ENCODE data around the gene MYRIP. TPM values are rescaled to one million over a fixed set of nuclear protein-coding genes. Genes with fewer than 3 reads are reported as not detected.
A peak's percentile ranks its signal among the peaks of the same experiment; 100 is the strongest.

Gene MYRIP
- total RNA-seq, 3 donors from 2014 or later = 2.3 to 4.8 (median 2.6) TPM

DNA sequence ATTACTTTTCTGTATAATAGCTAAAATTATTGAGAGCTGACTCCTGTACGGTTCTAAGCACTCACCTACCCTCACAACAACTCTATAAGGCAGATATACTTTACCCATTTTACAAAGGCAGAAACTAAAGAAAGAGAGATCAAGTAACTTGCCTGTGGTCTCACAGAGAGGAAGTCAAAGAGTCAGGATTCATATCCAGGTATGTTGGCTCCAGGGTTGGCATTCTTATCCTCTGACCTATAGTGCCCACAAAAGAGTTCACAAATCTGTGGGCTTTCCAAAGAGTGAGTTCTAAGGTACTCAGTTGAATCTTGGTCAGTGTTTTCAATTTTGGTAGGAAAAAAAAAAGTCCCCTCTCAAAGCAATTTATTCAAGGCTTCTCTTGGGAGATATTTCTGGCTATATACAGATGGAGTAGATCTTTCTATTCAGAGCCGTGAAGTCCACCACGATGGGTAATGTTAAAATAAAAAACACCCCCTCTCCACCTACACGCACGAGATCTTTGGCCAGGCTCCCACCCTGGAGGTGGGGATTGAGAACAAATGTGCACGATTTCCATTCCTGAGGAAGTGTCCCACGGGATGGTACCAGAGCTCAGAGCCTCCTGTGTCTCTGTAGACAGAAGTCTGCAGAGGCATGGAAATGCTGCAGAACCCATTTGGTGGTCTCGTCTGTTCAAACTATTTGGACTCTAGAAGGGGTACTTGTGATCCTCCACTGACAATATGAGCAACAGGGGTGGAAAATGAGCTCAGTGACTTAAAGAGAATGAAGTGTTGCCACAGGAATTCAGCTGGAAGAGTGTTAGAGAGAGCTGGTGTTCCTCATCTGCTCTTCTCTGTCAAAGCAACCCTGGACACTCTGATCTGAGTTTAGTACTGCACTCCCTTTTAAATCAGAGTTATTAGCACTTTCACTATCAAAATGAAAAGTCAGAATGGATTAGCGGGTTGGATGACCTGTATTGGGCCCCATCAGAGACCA, 288.0 kb downstream of the MYRIP start:
- H3K36me3 ChIP-seq = no peaks in the 10 kb centered on the region

DNA sequence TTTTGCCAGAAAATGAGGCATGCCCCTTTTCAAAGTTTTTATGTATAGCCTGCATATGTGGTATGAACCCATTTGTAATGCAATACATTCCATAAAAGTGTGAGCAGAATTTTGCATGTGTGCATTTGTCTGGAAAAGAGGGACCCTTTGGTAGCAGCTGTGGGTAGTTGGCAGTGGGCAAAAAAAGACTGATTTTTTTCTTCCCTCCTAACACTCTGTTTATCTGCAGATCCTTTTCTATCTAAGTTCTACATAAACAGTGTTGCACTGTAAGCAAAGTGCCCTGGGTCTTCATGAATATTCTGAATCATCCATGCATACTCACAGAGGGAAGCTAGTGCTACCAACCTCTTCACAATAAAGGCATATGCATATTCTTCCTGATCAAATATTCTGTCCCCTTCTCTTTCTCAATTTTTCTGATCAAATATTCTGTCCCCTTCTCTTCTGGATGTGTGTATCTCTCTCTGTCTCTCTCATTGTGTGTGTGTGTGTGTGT, 288.9 kb downstream of the MYRIP start:
- TF ChIP-seq POLR2A (IDR thresholded peaks at IDR 0.05) = no peak
- DNase-seq (ENCODE audit: low spot score in 2 of 2) = no peak
- H3K4me1 ChIP-seq = peaks cover 0 to 4% of the 10 kb centered on the region in 2 donors
- H3K27me3 ChIP-seq = no peaks in the 10 kb centered on the region
- H3K36me3 ChIP-seq = no peaks in the 10 kb centered on the region
- H3K27ac ChIP-seq = no peak overlapping the region
- peaks cover 0 to 8% of the 10 kb centered on the region in 2 donors for H3K9me3 ChIP-seq
- intact Hi-C loops (cut with DNase I; ENCODE audit: low total_unique reads) = no loop called here
- H3K4me3 ChIP-seq = no peak overlapping the region

More for the DNA sequence above, 288.0 kb downstream of the MYRIP start:
- Histone ChIP-seq H3K4me1 (peaks cover 0 to 4% of the 10 kb centered on the region in 2 donors), H3K9me3 (peaks cover 0 to 8% of the 10 kb centered on the region in 2 donors), H3K4me3 (no peak overlapping the region), H3K27ac (peak overlapping the region in 1 of 2 donors; percentile 17), H3K27me3 (no peaks in the 10 kb centered on the region)
- TF ChIP-seq, protein P1, sequence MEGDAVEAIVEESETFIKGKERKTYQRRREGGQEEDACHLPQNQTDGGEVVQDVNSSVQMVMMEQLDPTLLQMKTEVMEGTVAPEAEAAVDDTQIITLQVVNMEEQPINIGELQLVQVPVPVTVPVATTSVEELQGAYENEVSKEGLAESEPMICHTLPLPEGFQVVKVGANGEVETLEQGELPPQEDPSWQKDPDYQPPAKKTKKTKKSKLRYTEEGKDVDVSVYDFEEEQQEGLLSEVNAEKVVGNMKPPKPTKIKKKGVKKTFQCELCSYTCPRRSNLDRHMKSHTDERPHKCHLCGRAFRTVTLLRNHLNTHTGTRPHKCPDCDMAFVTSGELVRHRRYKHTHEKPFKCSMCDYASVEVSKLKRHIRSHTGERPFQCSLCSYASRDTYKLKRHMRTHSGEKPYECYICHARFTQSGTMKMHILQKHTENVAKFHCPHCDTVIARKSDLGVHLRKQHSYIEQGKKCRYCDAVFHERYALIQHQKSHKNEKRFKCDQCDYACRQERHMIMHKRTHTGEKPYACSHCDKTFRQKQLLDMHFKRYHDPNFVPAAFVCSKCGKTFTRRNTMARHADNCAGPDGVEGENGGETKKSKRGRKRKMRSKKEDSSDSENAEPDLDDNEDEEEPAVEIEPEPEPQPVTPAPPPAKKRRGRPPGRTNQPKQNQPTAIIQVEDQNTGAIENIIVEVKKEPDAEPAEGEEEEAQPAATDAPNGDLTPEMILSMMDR (IDR thresholded peaks at IDR 0.05) = no peak
- TF ChIP-seq POLR2A (IDR thresholded peaks at IDR 0.05) (no peak), POLR2AphosphoS5 (IDR thresholded peaks at IDR 0.05) (no peak)
- DNase-seq (ENCODE audit: low spot score in 2 of 2) = no peak
- intact Hi-C loops (cut with DNase I; ENCODE audit: low total_unique reads) = no loop called here

DNA sequence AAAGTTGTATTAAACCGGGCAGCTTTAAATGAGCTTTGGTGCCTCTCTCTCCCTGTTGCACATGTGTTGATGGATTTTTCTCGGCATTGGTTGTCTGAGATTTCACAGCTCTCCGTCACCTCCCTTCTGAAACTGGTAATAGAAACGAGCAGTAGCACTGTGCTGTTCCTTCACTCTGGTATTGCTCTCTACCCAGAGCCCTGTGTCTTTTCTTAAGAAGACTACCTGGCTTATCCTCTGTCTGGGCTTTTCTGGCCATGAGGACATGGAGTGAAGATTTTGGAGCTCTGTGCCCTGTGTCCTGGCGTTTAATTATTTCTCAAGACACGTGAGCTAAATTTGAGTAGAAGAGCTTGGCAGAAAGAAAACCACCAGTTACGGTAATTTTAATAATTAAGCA, 290.5 kb downstream of the MYRIP start:
- intact Hi-C loops (cut with DNase I; ENCODE audit: low total_unique reads) = no loop called here
- no peak for DNase-seq (ENCODE audit: low spot score in 2 of 2)

DNA sequence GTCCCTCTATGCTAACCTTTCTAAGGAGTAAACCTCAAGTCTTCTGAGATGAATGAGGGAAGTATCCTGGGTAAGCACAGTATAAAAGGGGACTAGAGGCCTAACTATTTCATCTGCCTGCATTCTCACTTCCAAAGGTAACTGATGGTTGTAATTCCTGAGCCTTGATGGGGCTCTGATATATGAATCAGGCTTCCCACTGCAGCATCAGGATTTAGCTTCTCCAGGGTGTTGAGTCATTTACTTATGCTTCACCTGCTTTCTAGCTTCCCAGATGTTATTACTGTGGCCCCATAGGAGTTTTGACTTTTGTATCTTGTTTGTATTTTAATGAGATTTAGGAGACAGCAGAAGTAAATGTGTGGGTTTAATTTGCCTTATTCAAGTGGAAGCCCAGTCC, 292.8 kb downstream of the MYRIP start:
- Histone ChIP-seq H3K36me3 (no peaks in the 10 kb centered on the region), H3K9me3 (peaks cover 0 to 8% of the 10 kb centered on the region in 2 donors), H3K27ac (no peak overlapping the region), H3K27me3 (no peaks in the 10 kb centered on the region), H3K4me3 (no peak overlapping the region), H3K4me1 (no peaks in the 10 kb centered on the region)
- no peak for DNase-seq (ENCODE audit: low spot score in 2 of 2)
- intact Hi-C loops (cut with DNase I; ENCODE audit: low total_unique reads) = no loop called here
- no peak for TF ChIP-seq POLR2AphosphoS5 (IDR thresholded peaks at IDR 0.05)
- TF ChIP-seq, protein P1 (IDR thresholded peaks at IDR 0.05) = no peak
- no peak for TF ChIP-seq POLR2A (IDR thresholded peaks at IDR 0.05)

More for the DNA sequence above, 290.5 kb downstream of the MYRIP start:
- no peak overlapping the region for H3K27ac ChIP-seq
- no peak overlapping the region for H3K4me3 ChIP-seq
- H3K9me3 ChIP-seq = peaks cover 0 to 8% of the 10 kb centered on the region in 2 donors
- H3K36me3 ChIP-seq = no peaks in the 10 kb centered on the region
- H3K4me1 ChIP-seq = peaks cover 0 to 4% of the 10 kb centered on the region in 2 donors
- no peaks in the 10 kb centered on the region for H3K27me3 ChIP-seq
- TF ChIP-seq POLR2AphosphoS5 (IDR thresholded peaks at IDR 0.05) (no peak), POLR2A (IDR thresholded peaks at IDR 0.05) (no peak)
- TF ChIP-seq, protein P1 (IDR thresholded peaks at IDR 0.05) = no peak

DNA sequence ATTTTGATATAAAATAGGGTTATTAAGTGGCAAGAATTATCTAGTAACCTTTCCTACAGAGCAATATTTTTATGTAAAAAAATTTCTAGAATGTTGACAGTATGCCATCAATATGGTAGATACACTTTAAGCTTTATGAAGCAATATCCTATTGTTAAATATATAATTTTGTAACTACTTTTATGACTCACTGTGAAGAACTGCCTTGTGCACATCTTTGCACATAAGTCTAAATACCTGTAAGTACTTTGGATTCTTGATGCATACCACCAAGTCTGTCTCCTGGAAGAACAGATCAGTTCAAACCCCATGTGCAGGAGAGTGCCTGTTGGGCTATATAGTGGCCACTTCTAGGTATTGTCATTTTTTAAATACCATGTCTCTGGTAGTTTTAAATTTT, 294.4 kb downstream of the MYRIP start:
- peaks cover 0 to 8% of the 10 kb centered on the region in 2 donors for H3K9me3 ChIP-seq
- H3K27me3 ChIP-seq = no peaks in the 10 kb centered on the region
- no peaks in the 10 kb centered on the region for H3K4me1 ChIP-seq
- H3K4me3 ChIP-seq = no peak overlapping the region
- DNase-seq (ENCODE audit: low spot score in 2 of 2) = no peak
- TF ChIP-seq POLR2A (IDR thresholded peaks at IDR 0.05) (no peak), POLR2AphosphoS5 (IDR thresholded peaks at IDR 0.05) (no peak)
- TF ChIP-seq, protein P1 (IDR thresholded peaks at IDR 0.05) = no peak
- intact Hi-C loops (cut with DNase I; ENCODE audit: low total_unique reads) = no loop called here
- H3K36me3 ChIP-seq = no peaks in the 10 kb centered on the region
- no peak overlapping the region for H3K27ac ChIP-seq
